Caco-2 (cell line): ENCODE data around the gene CDSN. TPM values are rescaled to one million over a fixed set of nuclear protein-coding genes. Genes with fewer than 3 reads are reported as not detected.

ENCODE experiments used
- Bru-seq: library from RNA; stranded (reverse); fragments of 400-500 nt; gene quantifications from one replicate; lab custom pipeline; 2021; lab: Mats Ljungman, UMichigan
- BruChase-seq, 2 experiments: library from RNA; stranded (reverse); fragments of 400-500 nt; gene quantifications; one replicate each; lab custom pipeline; 2021; lab: Mats Ljungman, UMichigan
- BruUV-seq: library from RNA; stranded (reverse); fragments of 400-500 nt; replicated peaks from 2 replicates; lab custom pipeline; 2021; lab: Mats Ljungman, UMichigan
- CTCF ChIA-PET: fragments of 300-600 bp; sonication (Branson Sonifier 250); formaldehyde crosslinking; loops from one replicate; lab custom pipeline; 2022; ENCODE audit warnings: antibody characterized with exemption; lab: Charles Lee
- POLR2A ChIA-PET: fragments of 300-600 bp; sonication (Branson Sonifier 250); formaldehyde crosslinking; loops from one replicate; lab custom pipeline; 2022; ENCODE audit warnings: antibody characterized with exemption; lab: Charles Lee
- DNase-seq, 2 experiments: peaks; one replicate each; pipeline versions ENCODE4 v3.0.0 to v3.0.0-alpha.2; 2020 to 2022
- H3K27me3 ChIP-seq: replicated peaks from 2 replicates; pipeline ENCODE4 v1.6.0; 2011; ENCODE audit warnings: low read length; ENCODE audit not compliant: control insufficient read depth, insufficient read depth
- H3K36me3 ChIP-seq: 2 replicates; pipeline ENCODE4 v1.5.1; 2011; ENCODE audit warnings: low read length; ENCODE audit not compliant: control insufficient read depth, insufficient read depth
- H3K4me1 ChIP-seq: fragments of 250-450 bp; sonication (Bioruptor Pico); 2 replicates; pipeline ENCODE4 v1.5.1; 2020; ENCODE audit warnings: mild to moderate bottlenecking
- H3K4me3 ChIP-seq: 2 replicates; pipeline ENCODE4 v1.5.1; 2011; ENCODE audit warnings: low read depth, mild to moderate bottlenecking, control low read depth, low read length
- H3K9me3 ChIP-seq: fragments of 250-450 bp; sonication (Bioruptor Pico); 2 replicates; pipeline ENCODE4 v1.5.1; 2020; ENCODE audit warnings: mild to moderate bottlenecking, moderate library complexity
- H3K27ac Mint-ChIP-seq: one replicate; pipeline ENCODE4 v1.8.0; 2022; ENCODE audit warnings: mixed read lengths; ENCODE audit not compliant: unreplicated experiment
- H3K27me3 Mint-ChIP-seq: one replicate; pipeline ENCODE4 v1.8.0; 2022; ENCODE audit warnings: mixed read lengths; ENCODE audit not compliant: insufficient read depth, unreplicated experiment
- H3K36me3 Mint-ChIP-seq: one replicate; pipeline ENCODE4 v1.8.0; 2022; ENCODE audit warnings: mild to moderate bottlenecking, mixed read lengths; ENCODE audit not compliant: insufficient read depth, unreplicated experiment
- H3K4me1 Mint-ChIP-seq: one replicate; pipeline ENCODE4 v1.8.0; 2022; ENCODE audit warnings: low read depth, mixed read lengths; ENCODE audit not compliant: unreplicated experiment
- H3K4me3 Mint-ChIP-seq: one replicate; pipeline ENCODE4 v1.8.0; 2022; ENCODE audit warnings: mild to moderate bottlenecking, moderate library complexity, mixed read lengths; ENCODE audit not compliant: unreplicated experiment
- H3K9me3 Mint-ChIP-seq: one replicate; pipeline ENCODE4 v1.8.0; 2022; ENCODE audit warnings: mixed read lengths; ENCODE audit not compliant: unreplicated experiment
- CTCF ChIP-seq, 2 experiments: fragments of 200-600 bp in 1 of 2; IDR thresholded peaks; 1 replicate in 1 of 2; 2 replicates in 1 of 2; pipeline versions ENCODE4 v1.5.1 to v1.8.0; 2011 to 2022; ENCODE audit warnings: antibody characterized with exemption in 1 of 2, control low read depth in 1 of 2, inconsistent platforms in 1 of 2, low read depth in 1 of 2, low read length in 1 of 2, mild to moderate bottlenecking in 1 of 2, moderate library complexity in 1 of 2; ENCODE audit not compliant: insufficient read depth in 1 of 2, severe bottlenecking in 1 of 2, unreplicated experiment in 1 of 2
- intact Hi-C: fragments of 100-400 bp; cut with micrococcal nuclease; formaldehyde crosslinking; loops from one replicate; pipeline ENCODE4 v1.10.0; 2022; ENCODE audit not compliant: unreplicated experiment
- long read RNA-seq: library from polyadenylated mRNA; stranded (forward); transcript quantifications from one replicate; pipeline ENCODE4 v2.0.0, GENCODE V29; 2022
- total RNA-seq: library from RNA; stranded (reverse); gene quantifications from 2 replicates; pipeline ENCODE4 v1.2.3, GENCODE V29; 2022

The CDSN gene
- not detected in 2 replicates for total RNA-seq
- not detected for Bru-seq, nascent RNA
- BruChase-seq, experiment 1, labeled RNA remaining after a 2-hour chase = not detected
- BruChase-seq, experiment 2, labeled RNA remaining after a 6-hour chase = not detected
- long read RNA-seq = 0 reads

- no peaks in the 10 kb centered on the region for H3K9me3 Mint-ChIP-seq
- no TSS peak for BruUV-seq
- Histone ChIP-seq H3K27me3 (no peaks in the 10 kb centered on the region), H3K36me3 (no peaks in the 10 kb centered on the region), H3K9me3 (no peaks in the 10 kb centered on the region), H3K4me1 (peaks cover 2% of the 10 kb centered on the region; the same call in 1 of the 2 replicates), H3K4me3 (no peak within 1 kb of the TSS)
- ChIA-PET CTCF (interaction anchor here (1.2 kb wide), 1 partner anchor 33 kb away, joined by 6 read pairs; no protein-coding TSS in a partner anchor), POLR2A (no interaction called here)
- intact Hi-C loops = no loop called here
- H3K27ac Mint-ChIP-seq = no peak within 1 kb of the TSS
- DNase-seq = no peak
- H3K4me1 Mint-ChIP-seq = peaks cover 3% of the 10 kb centered on the region
- no peak within 1 kb of the TSS for H3K4me3 Mint-ChIP-seq
- H3K27me3 Mint-ChIP-seq = no peaks in the 10 kb centered on the region
- no peaks in the 10 kb centered on the region for H3K36me3 Mint-ChIP-seq
- TF ChIP-seq CTCF (IDR thresholded peaks at IDR 0.05; ENCODE audit: insufficient read depth in 1 of 2, low read depth in 1 of 2, low read length in 1 of 2, severe bottlenecking in 1 of 2, unreplicated experiment in 1 of 2) = no peak
These were observed at the start of gene CDSN for GRCh38 chr6:31120151-31120915. CDSN (minus strand) TSS chr6:31120446; CDS start chr6:31120419, 27 bp downstream.

DNA sequence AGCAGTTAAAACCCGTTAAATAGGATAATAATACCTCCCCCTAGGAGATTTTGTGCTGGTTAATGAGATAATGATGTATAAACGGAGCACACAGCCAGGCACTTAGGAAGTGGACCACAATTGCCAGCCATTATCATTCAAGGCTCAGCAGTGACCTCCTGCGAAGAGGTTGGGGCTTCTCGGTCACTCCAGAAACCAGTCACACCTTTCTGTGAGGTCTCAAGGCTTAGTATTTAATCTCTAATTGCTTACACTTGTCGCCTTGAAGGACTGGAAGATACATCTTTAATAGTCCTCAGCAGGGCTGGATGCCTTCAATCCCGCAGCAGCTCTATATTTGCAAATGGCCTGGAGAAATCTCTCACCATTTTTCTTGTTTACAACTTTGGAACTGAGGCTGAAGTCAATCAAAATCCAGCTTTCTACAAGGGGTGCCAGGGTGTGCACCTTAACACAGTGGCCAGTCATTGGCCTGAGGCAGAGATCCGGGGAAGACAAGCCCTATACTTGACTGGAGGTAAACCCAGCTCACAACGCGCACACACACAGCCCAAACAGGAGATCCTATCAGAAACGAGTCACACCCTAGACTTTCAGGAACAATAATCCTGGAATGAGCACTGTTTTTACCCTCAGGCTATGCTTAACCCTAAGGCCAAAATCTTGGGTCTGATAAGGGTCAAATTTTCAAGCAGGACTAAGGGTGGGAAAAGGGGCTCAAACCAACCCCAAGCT is 49.0 kb upstream of the CDSN start:
- no peaks in the 10 kb centered on the region for H3K9me3 ChIP-seq
- no peak overlapping the region for H3K4me3 Mint-ChIP-seq
- no peak for TF ChIP-seq CTCF (IDR thresholded peaks at IDR 0.05; ENCODE audit: insufficient read depth in 1 of 2, low read depth in 1 of 2, low read length in 1 of 2, severe bottlenecking in 1 of 2, unreplicated experiment in 1 of 2)
- H3K27me3 ChIP-seq = no peaks in the 10 kb centered on the region
- peaks cover 5% of the 10 kb centered on the region; the same call in 1 of the 2 replicates for H3K4me1 ChIP-seq
- intact Hi-C loops = no loop called here
- no peaks in the 10 kb centered on the region for H3K36me3 Mint-ChIP-seq
- CTCF ChIA-PET = no interaction called here
- no peak overlapping the region for H3K27ac Mint-ChIP-seq
- no peak overlapping the region for H3K4me3 ChIP-seq
- peaks cover 6% of the 10 kb centered on the region for H3K4me1 Mint-ChIP-seq
- no peaks in the 10 kb centered on the region for H3K36me3 ChIP-seq
- no peak for DNase-seq
- H3K27me3 Mint-ChIP-seq = no peaks in the 10 kb centered on the region
- POLR2A ChIA-PET = no interaction called here
- no peaks in the 10 kb centered on the region for H3K9me3 Mint-ChIP-seq
- BruUV-seq = no TSS peak

GRCh38 chr6:31168606-31169005 is 48.4 kb upstream of the CDSN start:
- no peaks in the 10 kb centered on the region for H3K27me3 ChIP-seq
- no peak for DNase-seq
- Mint-ChIP-seq H3K4me3 (no peak overlapping the region), H3K27me3 (no peaks in the 10 kb centered on the region), H3K27ac (no peak overlapping the region), H3K9me3 (no peaks in the 10 kb centered on the region), H3K36me3 (no peaks in the 10 kb centered on the region), H3K4me1 (peaks cover 6% of the 10 kb centered on the region)
- H3K4me3 ChIP-seq = no peak overlapping the region
- intact Hi-C loops = no loop called here
- POLR2A ChIA-PET = no interaction called here
- H3K9me3 ChIP-seq = no peaks in the 10 kb centered on the region
- H3K4me1 ChIP-seq = peaks cover 5% of the 10 kb centered on the region; the same call in 1 of the 2 replicates
- CTCF ChIA-PET = no interaction called here
- no peak for TF ChIP-seq CTCF (IDR thresholded peaks at IDR 0.05; ENCODE audit: insufficient read depth in 1 of 2, low read depth in 1 of 2, low read length in 1 of 2, severe bottlenecking in 1 of 2, unreplicated experiment in 1 of 2)
- no TSS peak for BruUV-seq
- H3K36me3 ChIP-seq = no peaks in the 10 kb centered on the region
